ENCODE results near the gene ELFN1.
"Not testable (repeated sequence)": the region's sequence is repeated elsewhere in the genome, so short reads cannot be mapped to it uniquely, and the experiment has no call there.

Gene ELFN1

GRCh38 chr7:1762238-1762945 lies 92.3 kb downstream of the ELFN1 start:
- DNase-seq: no peak

DNA sequence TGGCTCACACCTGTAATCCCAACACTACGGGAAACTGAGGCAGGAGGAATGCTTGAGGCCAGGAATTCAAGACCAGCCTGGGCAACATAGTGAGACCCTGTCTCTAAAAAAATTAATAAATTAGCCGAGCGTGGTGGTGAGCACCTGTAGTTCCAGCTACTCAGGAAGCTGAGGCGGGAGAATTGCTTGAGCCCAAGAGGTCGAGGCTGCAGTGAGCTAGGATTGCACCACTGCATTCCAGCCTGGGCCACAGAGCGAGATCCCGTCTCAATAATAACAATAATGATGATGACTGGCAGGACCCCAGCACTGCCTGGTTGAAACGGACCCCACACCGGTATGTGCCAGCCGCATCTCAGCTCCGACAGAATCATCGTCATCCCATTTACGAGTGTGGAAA lies 93.0 kb downstream of the ELFN1 start:
- no peak for DNase-seq

DNA sequence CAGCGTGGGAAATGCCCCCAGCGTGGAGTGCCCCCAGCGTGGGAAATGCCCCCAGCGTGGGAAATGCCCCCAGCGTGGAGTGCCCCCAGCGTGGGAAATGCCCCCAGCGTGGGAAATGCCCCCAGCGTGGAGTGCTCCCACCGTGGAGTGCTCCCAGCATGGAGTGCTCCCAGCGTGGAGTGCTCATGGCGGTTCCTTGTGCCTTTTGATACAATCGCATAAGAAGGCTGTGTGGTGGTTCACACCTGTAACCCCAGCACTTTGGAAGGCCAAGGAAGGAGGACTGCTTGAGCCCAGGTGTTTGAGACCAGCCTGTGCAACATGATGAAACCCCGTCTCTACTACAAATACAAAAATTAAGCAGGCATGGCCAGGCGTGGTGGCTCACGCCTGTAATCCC lies 93.8 kb downstream of the ELFN1 start:
- DNase-seq: not testable (repeated sequence)

DNA sequence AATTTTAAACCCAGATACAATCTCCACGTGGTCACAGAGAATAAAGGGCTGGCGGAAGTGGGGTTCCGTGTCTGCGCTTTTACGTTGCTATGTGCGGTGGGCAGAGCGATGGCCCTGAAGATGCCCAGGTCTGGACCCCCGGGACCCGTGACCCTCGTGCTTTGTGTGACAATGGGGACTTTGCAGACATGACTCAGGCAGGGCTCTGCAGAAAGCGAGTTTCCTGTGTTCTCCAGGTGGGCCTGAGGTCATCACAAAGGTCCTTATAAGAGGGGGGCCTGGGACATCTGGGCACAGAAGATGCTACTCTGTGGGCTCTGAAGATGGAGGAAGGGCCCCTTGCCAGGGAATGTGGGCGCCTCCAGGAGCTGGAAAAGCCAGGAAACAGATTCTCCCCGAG lies 95.3 kb downstream of the ELFN1 start:
- no peak for DNase-seq

DNA sequence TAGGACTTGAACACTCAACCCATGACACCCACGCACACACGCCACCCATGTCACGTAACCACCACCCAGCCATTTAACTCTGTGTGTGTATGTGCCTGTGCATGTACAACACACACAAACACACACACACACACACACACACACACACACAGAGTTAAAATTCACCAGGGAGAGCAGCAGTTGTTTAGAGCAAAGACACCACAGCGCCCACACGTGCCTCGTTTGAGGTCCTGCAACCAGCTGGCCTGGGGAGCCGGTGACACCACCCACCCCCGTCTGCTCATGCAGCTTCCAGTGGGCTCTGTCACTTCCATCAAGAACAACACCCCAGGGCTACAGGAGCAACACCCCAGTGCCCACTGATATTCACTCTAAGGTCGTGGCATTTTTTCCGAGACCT lies 97.4 kb downstream of the ELFN1 start:
- DNase-seq: no peak

DNA sequence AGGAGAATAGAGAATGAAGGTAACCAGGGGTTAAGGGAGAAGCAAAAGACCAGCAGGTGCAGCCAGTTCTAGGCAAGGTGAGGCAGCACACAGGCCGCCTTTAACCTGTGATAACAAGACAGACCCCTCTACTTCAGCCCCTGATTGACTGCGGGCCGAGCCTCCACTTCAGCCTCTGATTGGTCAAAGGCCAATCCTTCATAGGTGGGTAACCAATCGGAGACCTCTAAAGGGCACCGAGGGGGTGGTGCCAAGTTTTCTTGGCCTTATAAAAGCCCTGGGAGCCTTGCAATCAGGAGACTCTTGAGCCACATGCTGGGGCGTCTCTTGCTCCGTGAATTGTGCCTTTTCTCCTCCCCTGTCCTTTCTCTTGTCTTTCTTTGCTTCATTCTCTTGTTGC lies 98.8 kb downstream of the ELFN1 start:
- no peak for DNase-seq

- no peak for DNase-seq
Measured at GRCh38 chr7:1769286-1770200, 99.5 kb downstream of the ELFN1 start.

DNA sequence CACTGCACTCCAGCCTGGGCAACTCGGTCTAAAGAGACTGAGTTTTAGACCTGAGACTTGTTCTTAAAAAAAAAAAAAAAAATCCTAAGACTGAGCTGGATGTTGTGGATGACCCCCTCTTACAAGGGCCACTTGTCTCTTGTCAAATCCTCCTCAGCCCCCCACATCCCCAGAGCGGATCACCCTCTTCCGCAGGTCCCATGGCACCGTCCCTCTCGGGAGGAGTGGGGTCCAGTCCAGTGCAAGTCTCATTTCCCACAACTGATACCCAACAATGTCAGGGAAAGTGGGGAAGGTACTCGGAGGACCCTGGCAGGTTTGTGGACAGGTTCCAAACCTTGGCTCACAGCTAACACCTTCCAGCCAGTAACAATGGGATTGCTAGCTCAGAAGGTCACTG lies 100.3 kb downstream of the ELFN1 start:
- no peak for DNase-seq

GRCh38 chr7:1775389-1775788 lies 105.3 kb downstream of the ELFN1 start:
- no peak for DNase-seq

GRCh38 chr7:1777122-1777521 lies 107.0 kb downstream of the ELFN1 start:
- DNase-seq: no peak

DNA sequence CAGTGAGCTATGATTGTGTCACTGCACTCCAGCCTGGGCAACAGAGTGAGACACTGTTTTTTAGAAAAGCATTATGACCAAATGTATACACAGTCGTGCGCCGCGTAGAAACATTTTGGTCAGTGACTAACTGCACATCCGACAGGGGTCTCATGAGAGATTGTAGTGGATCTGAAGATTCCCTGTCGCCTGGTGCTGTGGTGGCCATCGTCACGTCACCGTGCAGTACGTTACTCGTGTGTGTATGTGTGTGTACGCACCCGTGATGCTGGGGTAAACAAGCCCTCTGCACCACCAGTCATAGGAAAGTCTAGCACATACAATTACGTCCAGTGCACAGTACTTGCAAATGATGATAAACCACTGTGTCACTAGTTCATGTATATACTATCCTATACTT lies 109.4 kb downstream of the ELFN1 start:
- DNase-seq: no peak

DNA sequence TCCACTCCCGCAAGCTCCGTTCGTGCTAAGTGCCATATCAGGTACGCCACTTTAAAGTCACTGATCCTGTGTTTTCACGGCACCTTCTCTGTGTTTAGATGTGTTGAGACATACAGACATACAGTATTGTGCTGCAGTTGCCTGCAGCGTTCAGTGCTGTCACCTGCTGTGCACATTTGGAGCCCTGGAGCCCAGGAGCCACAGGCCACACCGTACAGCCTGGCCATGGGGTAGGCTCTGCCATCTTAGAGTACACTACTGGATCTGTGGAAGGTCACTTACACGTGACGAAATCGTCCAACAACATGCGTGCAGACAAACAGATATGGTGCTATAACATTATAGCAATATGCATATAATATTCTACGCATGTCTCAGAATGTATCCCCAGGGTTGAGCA lies 111.3 kb downstream of the ELFN1 start:
- DNase-seq: no peak

GRCh38 chr7:1785839-1786238 lies 115.8 kb downstream of the ELFN1 start:
- DNase-seq: no peak

DNA sequence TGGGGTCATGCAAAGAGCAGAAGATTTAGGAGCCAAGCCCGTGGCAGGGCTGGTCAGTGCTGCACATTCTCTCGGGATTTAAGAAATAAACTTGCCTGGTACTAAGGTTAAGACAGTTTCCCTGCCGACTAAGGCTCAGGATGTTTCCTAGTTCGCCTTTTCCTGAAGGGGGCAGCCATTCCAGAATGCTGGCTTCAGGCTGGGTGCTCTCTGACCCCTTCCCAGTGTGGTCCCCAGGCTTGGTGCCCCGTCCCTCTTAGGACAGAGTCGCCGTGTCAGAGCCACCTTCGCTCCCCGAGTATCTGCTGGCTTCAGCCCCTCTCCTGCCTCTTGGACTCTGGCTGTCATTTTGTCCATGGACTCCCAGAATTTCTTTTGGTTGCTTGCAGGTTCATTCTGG lies 117.2 kb downstream of the ELFN1 start:
- no peak for DNase-seq

GRCh38 chr7:1787681-1788235 lies 117.7 kb downstream of the ELFN1 start:
- DNase-seq: no peak

DNA sequence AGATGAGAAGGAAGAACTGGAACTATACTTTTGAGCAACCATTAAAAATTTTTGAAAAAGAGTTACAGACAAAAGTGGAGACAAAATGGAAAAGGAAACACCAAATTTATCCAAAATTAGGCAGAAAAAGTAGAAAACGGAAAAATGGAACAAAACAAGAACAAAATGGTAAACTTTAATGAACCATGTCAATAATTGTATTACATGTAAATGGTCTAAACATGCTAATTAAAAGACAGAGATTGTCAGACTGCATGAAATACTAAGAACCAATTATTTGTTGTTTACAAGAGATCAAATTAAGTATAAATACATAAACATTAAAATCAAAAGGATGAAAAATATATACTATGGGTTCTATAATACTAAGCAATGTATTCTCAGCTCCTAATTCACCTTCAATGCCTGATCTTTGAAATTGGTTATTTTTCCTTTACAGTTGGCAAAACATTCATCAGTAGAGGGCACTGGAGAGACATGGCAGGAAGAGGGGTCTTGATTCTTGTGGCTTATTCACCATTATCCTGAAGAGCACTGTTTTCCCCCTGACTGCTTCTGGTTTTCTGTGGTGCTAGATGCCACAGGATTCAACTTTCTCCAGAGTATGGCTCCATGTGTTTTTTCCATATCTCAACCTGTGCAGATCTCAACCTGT lies 124.9 kb downstream of the ELFN1 start:
- no peak for DNase-seq
